Smooth muscle cell (in vitro differentiated cells): ENCODE data around the gene NSUN6. TPM values are rescaled to one million over a fixed set of nuclear protein-coding genes. Genes with fewer than 3 reads are reported as not detected.

Experiments used
- DNase-seq: peaks from one replicate; lab custom pipeline; 2025; ENCODE audit not compliant: unreplicated experiment; lab: John Stamatoyannopoulos, UW
- H2AFZ ChIP-seq: fragments of 200-600 bp; sonication (generic); 2 replicates; pipeline ENCODE4 v1.6.0; 2016; ENCODE audit warnings: antibody characterized with exemption, low read depth, mild to moderate bottlenecking
- H3F3A ChIP-seq: fragments of 200-600 bp; sonication (generic); 2 replicates; pipeline ENCODE4 v1.6.0; 2017; ENCODE audit warnings: antibody characterized with exemption, low read depth
- H3K27ac ChIP-seq: fragments of 200-600 bp; sonication (generic); 2 replicates; pipeline ENCODE4 v1.5.1; 2016; ENCODE audit warnings: low read depth, mild to moderate bottlenecking
- H3K27me3 ChIP-seq: fragments of 200-600 bp; sonication (generic); 2 replicates; pipeline ENCODE4 v1.6.1; 2016; ENCODE audit warnings: low read depth, mild to moderate bottlenecking
- H3K36me3 ChIP-seq: fragments of 200-600 bp; sonication (generic); 2 replicates; pipeline ENCODE4 v1.5.1; 2016; ENCODE audit warnings: low read depth
- H3K4me1 ChIP-seq: fragments of 200-600 bp; sonication (generic); 2 replicates; pipeline ENCODE4 v1.5.1; 2016; ENCODE audit warnings: low read depth
- H3K4me2 ChIP-seq: fragments of 200-600 bp; sonication (generic); 2 replicates; pipeline ENCODE4 v1.6.0; 2016; ENCODE audit warnings: mild to moderate bottlenecking
- H3K4me3 ChIP-seq: fragments of 200-600 bp; sonication (generic); 2 replicates; pipeline ENCODE4 v1.5.1; 2016; ENCODE audit warnings: mild to moderate bottlenecking
- H3K79me2 ChIP-seq: fragments of 200-600 bp; sonication (generic); 2 replicates; pipeline ENCODE4 v1.6.0; 2016; ENCODE audit warnings: low read depth, mild to moderate bottlenecking
- H3K9ac ChIP-seq: fragments of 200-600 bp; sonication (generic); 2 replicates; pipeline ENCODE4 v1.6.0; 2016; ENCODE audit warnings: low read depth
- H3K9me3 ChIP-seq: fragments of 200-600 bp; sonication (generic); replicated peaks from 2 replicates; pipeline ENCODE4 v1.5.1; 2016; ENCODE audit warnings: low read depth
- H4K20me1 ChIP-seq: fragments of 200-600 bp; sonication (generic); 2 replicates; pipeline ENCODE4 v1.6.0; 2016; ENCODE audit warnings: low read depth
- WGBS: methylation state at CpG from one replicate; pipeline ENCODE4 v1.1.7; 2016; ENCODE audit warnings: low lambda C conversion rate; 5-methylcytosine and 5-hydroxymethylcytosine counted together
- polyA plus RNA-seq: library from polyadenylated mRNA; unstranded; fragments of >200 nt; fragmentation: Nextera tagmentation; extraction: Ambion mirVana; gene quantifications from 2 replicates; pipeline ENCODE4 v1.2.1, GENCODE V29; 2016
- total RNA-seq: library from RNA; depleted of rRNA; stranded (reverse); fragments of >200 nt; gene quantifications from 2 replicates; pipeline ENCODE4 v1.2.3, GENCODE V29; 2014
- TF ChIP-seq, protein P1 (sequence below): fragments of 200-600 bp; sonication (generic); IDR thresholded peaks from 2 replicates; pipeline ENCODE4 v1.5.1; 2017; ENCODE audit warnings: borderline replicate concordance, mild to moderate bottlenecking, antibody characterized with exemption; ENCODE audit not compliant: insufficient read depth, poor library complexity, severe bottlenecking

The NSUN6 gene
- total and polyA plus RNA-seq, 2 experiments from 2014 or later, result 6.1 to 7.2 TPM

DNA sequence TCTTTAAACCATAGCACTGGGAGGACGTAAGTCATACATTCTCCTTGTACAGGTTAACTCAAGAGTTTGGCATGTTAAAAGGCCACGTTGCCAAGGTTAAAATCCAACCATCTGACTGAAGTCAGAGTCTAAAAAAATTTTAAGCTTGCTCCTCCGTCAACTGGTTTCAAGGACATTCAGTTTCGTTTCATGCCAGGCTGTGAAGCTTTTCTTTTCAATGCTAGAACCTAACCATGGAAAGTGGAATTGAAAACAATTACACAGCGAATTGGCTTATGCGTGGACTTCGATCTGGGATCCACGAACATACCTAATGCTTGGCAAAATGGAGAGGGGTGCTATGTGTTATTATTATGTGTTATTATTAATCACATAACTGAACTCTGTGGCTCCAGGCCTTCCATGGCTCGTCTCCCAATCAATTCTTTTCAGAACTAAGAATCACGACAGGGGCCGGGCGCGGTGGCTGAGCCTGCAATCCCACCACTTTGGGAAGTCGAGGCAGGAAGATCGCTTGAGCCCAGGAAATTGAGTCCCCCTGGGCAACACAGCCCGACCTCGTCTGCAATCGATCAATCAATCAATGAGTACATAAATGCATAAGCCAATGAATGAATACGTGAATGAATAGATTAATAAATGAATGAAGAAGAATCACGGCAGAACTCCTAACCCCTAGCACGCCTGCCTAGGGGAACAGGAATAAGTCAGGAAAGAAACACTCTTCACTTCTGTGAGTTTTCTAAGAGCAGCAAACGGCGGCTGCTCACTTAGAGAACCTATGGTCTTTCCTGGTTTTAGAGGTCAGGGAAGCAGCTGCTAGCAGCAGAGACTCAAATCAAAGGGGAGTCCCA lies 7.1 kb upstream of the NSUN6 start:
- DNase-seq, result no peak
- 37% methylated on average over 23 of the region's 23 CpGs for WGBS

DNA sequence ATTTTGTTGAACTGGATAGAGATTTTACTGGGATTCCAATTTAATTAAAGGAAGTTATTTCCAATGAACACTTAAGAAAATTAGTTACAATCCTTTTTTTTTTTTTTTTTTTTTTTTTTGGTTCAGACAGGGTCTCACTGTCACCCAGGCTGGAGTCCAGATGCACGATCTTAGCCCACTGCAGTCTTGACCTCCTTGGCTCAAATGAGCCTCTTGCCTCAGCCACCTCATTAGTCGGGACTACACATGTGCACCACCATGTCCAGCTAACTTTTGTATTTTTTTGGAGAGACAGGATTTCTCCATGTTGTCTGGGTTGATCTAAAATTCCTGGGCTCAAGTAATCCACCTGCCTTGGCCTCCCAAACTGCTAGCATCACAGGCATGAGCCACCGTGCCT lies 5.3 kb upstream of the NSUN6 start:
- H3K9me3 ChIP-seq, result no peaks in the 10 kb centered on the region
- no peak overlapping the region for H3K4me2 ChIP-seq
- H3K36me3 ChIP-seq, result no peaks in the 10 kb centered on the region
- TF ChIP-seq, protein P1, sequence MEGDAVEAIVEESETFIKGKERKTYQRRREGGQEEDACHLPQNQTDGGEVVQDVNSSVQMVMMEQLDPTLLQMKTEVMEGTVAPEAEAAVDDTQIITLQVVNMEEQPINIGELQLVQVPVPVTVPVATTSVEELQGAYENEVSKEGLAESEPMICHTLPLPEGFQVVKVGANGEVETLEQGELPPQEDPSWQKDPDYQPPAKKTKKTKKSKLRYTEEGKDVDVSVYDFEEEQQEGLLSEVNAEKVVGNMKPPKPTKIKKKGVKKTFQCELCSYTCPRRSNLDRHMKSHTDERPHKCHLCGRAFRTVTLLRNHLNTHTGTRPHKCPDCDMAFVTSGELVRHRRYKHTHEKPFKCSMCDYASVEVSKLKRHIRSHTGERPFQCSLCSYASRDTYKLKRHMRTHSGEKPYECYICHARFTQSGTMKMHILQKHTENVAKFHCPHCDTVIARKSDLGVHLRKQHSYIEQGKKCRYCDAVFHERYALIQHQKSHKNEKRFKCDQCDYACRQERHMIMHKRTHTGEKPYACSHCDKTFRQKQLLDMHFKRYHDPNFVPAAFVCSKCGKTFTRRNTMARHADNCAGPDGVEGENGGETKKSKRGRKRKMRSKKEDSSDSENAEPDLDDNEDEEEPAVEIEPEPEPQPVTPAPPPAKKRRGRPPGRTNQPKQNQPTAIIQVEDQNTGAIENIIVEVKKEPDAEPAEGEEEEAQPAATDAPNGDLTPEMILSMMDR, result no peak
- H3F3A ChIP-seq, result peaks cover 3% of the 10 kb centered on the region
- no peak for DNase-seq
- H3K4me3 ChIP-seq, result no peak overlapping the region
- H3K27ac ChIP-seq, result no peak overlapping the region
- H3K9ac ChIP-seq, result no peak overlapping the region
- peaks cover 19% of the 10 kb centered on the region for H4K20me1 ChIP-seq
- peaks cover 28% of the 10 kb centered on the region for H3K79me2 ChIP-seq
- H2AFZ ChIP-seq, result no peak overlapping the region
- H3K4me1 ChIP-seq, result peaks cover 17% of the 10 kb centered on the region
- WGBS, result 96% methylated on average over 3 of the region's 3 CpGs
- H3K27me3 ChIP-seq, result no peaks in the 10 kb centered on the region

More for the DNA sequence above, 7.1 kb upstream of the NSUN6 start:
- peak overlapping the region; percentile 93 for H3K4me3 ChIP-seq
- peak overlapping the region; percentile 95 for H3K9ac ChIP-seq
- H3K36me3 ChIP-seq, result no peaks in the 10 kb centered on the region
- TF ChIP-seq, protein P1, result no peak
- no peaks in the 10 kb centered on the region for H3F3A ChIP-seq
- no peaks in the 10 kb centered on the region for H3K27me3 ChIP-seq
- H3K27ac ChIP-seq, result peak overlapping the region; percentile 96
- H3K4me1 ChIP-seq, result peaks cover 20% of the 10 kb centered on the region
- peak overlapping the region; percentile 87 for H3K4me2 ChIP-seq
- peaks cover 46% of the 10 kb centered on the region for H3K79me2 ChIP-seq
- no peaks in the 10 kb centered on the region for H3K9me3 ChIP-seq
- no peak overlapping the region for H2AFZ ChIP-seq
- peaks cover 35% of the 10 kb centered on the region for H4K20me1 ChIP-seq

DNA sequence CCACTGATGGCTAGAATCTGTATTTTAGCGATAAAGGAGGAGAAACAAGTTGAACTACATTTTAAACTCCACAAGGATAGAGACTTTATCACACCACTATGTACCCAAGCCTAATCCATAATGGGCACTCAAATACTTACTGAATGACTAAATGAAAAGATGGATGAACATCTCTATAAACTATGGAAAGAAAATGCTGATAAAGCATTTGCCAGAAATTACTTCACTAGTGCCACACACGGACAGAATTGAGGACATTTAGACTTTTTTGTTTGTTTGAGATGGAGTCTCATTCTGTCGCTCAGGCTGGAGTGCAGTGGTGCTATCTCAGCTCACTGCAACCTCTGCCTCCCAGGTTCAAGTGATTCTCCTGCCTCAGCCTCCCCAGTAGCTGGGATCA lies 1.7 kb upstream of the NSUN6 start:
- no peak overlapping the region for H3K4me2 ChIP-seq
- H3K27me3 ChIP-seq, result no peaks in the 10 kb centered on the region
- no peak for DNase-seq
- 93% methylated on average over 3 of the region's 3 CpGs for WGBS
- H3F3A ChIP-seq, result peaks cover 5% of the 10 kb centered on the region
- H3K27ac ChIP-seq, result peak overlapping the region; percentile 15
- H3K79me2 ChIP-seq, result peaks cover 29% of the 10 kb centered on the region
- no peak overlapping the region for H3K9ac ChIP-seq
- no peak overlapping the region for H2AFZ ChIP-seq
- H3K4me1 ChIP-seq, result peaks cover 19% of the 10 kb centered on the region
- H3K9me3 ChIP-seq, result no peaks in the 10 kb centered on the region
- no peaks in the 10 kb centered on the region for H3K36me3 ChIP-seq
- H3K4me3 ChIP-seq, result no peak overlapping the region
- TF ChIP-seq, protein P1, result no peak
- no peaks in the 10 kb centered on the region for H4K20me1 ChIP-seq
